Endothelial cell (in vitro differentiated cells): ENCODE data around the gene SIT1. TPM values are rescaled to one million over a fixed set of nuclear protein-coding genes. Genes with fewer than 3 reads are reported as not detected.

Source experiments
- DNase-seq: peaks from one replicate; pipeline ENCODE4 v3.0.0; 2021; ENCODE audit warnings: low spot score
- H3K27ac Mint-ChIP-seq: one replicate; pipeline ENCODE4 v1.8.0; 2021; ENCODE audit warnings: mixed read lengths, inconsistent platforms; ENCODE audit not compliant: unreplicated experiment
- H3K27me3 Mint-ChIP-seq: one replicate; pipeline ENCODE4 v1.8.0; 2021; ENCODE audit warnings: mild to moderate bottlenecking, moderate library complexity, mixed read lengths, inconsistent platforms; ENCODE audit not compliant: unreplicated experiment
- H3K36me3 Mint-ChIP-seq: one replicate; pipeline ENCODE4 v1.8.0; 2021; ENCODE audit warnings: mild to moderate bottlenecking, low read depth, mixed read lengths, inconsistent platforms; ENCODE audit not compliant: unreplicated experiment
- H3K4me1 Mint-ChIP-seq: one replicate; pipeline ENCODE4 v1.8.0; 2021; ENCODE audit warnings: mild to moderate bottlenecking, mixed read lengths, inconsistent platforms; ENCODE audit not compliant: unreplicated experiment
- H3K4me3 Mint-ChIP-seq: one replicate; pipeline ENCODE4 v1.8.0; 2021; ENCODE audit warnings: mild to moderate bottlenecking, mixed read lengths, inconsistent platforms; ENCODE audit not compliant: unreplicated experiment
- H3K9me3 Mint-ChIP-seq: one replicate; pipeline ENCODE4 v1.8.0; 2021; ENCODE audit warnings: mixed read lengths, inconsistent platforms; ENCODE audit not compliant: unreplicated experiment
- total RNA-seq: library from RNA; stranded (reverse); fragmentation: NEBNext Ultra II Directional; extraction: Animal tissue kit (Norgen Biotek cat#: 25700); gene quantifications from one replicate; pipeline ENCODE4 v1.2.1, GENCODE V29; 2021; ENCODE audit not compliant: unreplicated experiment
- TF ChIP-seq, protein P1 (sequence below): fragments of 200-600 bp; sonication (generic); IDR thresholded peaks from one replicate; pipeline ENCODE4 v1.5.0; 2021; ENCODE audit warnings: antibody characterized with exemption; ENCODE audit not compliant: unreplicated experiment

The SIT1 gene
- total RNA-seq, 1 donor from 2014 or later = not detected

DNA sequence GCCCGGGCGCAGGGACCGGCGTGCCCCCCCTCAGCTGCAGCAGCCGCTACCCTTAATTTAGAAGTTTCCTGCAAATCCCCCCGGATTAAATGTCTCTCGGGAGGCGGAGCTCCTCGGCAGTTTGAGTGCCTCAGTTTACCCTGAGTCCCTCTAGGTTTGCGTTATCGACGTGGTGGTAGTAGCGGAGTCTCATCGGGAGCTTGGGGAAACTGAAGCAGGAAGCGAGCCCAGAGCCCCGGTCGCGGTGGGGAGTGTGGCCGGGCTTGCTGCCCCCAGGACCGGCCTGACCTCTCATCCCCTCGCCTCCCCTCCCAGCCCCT lies 39.5 kb upstream of the SIT1 start:
- Mint-ChIP-seq H3K27ac (no peak overlapping the region), H3K27me3 (peaks cover 14% of the 10 kb centered on the region), H3K36me3 (peaks cover 14% of the 10 kb centered on the region), H3K4me3 (peak overlapping the region; percentile 87), H3K4me1 (peaks cover 26% of the 10 kb centered on the region), H3K9me3 (no peaks in the 10 kb centered on the region)
- TF ChIP-seq, protein P1, sequence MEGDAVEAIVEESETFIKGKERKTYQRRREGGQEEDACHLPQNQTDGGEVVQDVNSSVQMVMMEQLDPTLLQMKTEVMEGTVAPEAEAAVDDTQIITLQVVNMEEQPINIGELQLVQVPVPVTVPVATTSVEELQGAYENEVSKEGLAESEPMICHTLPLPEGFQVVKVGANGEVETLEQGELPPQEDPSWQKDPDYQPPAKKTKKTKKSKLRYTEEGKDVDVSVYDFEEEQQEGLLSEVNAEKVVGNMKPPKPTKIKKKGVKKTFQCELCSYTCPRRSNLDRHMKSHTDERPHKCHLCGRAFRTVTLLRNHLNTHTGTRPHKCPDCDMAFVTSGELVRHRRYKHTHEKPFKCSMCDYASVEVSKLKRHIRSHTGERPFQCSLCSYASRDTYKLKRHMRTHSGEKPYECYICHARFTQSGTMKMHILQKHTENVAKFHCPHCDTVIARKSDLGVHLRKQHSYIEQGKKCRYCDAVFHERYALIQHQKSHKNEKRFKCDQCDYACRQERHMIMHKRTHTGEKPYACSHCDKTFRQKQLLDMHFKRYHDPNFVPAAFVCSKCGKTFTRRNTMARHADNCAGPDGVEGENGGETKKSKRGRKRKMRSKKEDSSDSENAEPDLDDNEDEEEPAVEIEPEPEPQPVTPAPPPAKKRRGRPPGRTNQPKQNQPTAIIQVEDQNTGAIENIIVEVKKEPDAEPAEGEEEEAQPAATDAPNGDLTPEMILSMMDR = no peak
- DNase-seq = no peak

DNA sequence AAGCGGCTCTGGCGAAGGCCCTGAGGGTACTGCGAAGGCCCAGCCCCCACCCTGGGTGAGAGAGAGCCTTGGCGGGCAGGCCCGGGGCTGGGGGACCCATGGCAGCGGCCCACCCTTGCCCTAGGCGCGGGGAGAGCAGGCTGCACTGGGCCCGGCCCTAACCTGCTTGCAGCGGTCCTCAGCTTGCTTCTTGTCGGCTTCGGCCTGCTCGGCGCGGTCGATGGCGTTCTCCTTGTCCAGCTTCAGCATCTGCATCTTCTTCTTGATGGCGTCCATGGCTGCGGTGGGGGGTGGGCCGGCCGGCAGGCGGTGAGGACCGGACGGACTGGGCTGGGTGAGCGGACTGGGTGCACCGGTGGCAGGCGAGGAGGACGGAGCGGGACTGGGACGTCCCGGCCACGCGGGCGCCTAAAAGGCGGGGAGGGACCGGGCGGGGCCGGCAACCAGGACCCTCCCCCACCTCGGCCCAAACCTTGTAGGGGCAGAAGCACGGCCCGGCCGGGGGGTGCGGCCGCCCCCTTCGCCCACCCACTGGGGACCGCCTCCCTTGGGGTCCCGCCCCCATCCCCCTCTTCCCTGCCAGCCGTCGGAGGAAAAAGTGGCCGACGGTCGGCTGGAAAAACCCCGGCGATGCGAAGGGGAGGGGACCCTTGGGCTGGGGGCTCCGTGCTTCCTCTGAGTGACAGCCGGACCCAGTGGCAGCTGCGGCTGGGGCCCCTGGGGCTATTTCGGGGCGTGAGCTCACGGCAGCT lies 39.0 kb upstream of the SIT1 start, which contains the start of gene TPM2:
Gene TPM2 (minus strand): TSS at position 384 of the 752 bp plus-strand sequence. CDS start 108 bp downstream, at position 276.
- no peaks in the 10 kb centered on the region for H3K9me3 Mint-ChIP-seq
- peaks cover 14% of the 10 kb centered on the region for H3K36me3 Mint-ChIP-seq
- peaks cover 26% of the 10 kb centered on the region for H3K4me1 Mint-ChIP-seq
- H3K4me3 Mint-ChIP-seq = peak within 1 kb of the TSS; percentile 93
- DNase-seq = peak; percentile 76
- H3K27ac Mint-ChIP-seq = peak within 1 kb of the TSS; percentile 95
- H3K27me3 Mint-ChIP-seq = peaks cover 14% of the 10 kb centered on the region
- TF ChIP-seq, protein P1 = no peak

DNA sequence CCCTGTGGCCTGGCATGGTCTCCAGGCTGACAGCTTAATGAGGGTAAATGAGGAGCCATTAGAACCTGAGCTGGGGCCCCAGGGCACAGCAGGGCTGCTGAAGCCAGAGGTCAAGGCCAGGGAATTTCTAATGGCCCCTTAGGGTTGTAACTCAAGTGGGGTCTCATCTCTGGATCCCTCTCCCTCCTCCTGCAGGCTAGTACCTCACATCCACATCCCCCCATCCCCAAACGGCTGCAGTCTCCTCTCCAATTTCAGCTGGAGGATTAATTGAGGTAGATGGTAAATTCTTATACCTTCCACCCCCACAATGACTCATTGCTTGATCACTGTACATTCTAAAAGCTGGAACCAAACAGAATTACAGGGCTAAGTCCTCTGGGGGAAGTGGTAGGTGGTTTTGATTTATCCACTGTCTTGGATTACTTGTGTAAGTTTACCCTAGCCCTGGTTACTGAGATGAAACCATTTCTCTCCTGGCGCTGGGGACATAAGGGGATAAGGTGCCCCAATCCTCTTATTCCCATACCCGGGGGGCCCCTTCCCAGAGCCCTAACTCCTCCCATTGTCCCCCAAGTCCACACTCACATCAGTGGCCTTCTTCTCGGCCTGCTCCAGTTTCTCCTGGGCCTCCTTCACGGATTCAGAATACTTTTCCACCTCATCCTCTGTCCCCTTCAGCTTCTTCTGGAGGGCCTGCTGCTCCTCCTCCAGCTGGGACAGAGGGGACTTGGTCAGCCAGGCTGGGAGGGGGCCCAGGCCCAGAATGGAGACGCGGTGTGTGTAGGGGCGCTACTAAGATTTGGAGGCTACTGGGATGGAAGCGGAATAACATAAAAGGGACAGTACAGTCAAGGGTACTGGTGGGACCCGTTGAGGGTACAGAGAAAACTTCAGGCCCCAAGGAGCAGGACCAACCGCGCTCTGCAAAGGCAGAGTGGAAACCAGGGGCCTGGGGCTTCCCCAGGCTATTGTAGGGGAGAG lies 38.1 kb upstream of the SIT1 start:
- TF ChIP-seq, protein P1 = no peak
- Mint-ChIP-seq H3K9me3 (no peaks in the 10 kb centered on the region), H3K36me3 (peaks cover 20% of the 10 kb centered on the region), H3K4me3 (peak overlapping the region; percentile 93), H3K27ac (peak overlapping the region; percentile 74), H3K27me3 (peaks cover 14% of the 10 kb centered on the region), H3K4me1 (peaks cover 26% of the 10 kb centered on the region)
- DNase-seq = no peak

DNA sequence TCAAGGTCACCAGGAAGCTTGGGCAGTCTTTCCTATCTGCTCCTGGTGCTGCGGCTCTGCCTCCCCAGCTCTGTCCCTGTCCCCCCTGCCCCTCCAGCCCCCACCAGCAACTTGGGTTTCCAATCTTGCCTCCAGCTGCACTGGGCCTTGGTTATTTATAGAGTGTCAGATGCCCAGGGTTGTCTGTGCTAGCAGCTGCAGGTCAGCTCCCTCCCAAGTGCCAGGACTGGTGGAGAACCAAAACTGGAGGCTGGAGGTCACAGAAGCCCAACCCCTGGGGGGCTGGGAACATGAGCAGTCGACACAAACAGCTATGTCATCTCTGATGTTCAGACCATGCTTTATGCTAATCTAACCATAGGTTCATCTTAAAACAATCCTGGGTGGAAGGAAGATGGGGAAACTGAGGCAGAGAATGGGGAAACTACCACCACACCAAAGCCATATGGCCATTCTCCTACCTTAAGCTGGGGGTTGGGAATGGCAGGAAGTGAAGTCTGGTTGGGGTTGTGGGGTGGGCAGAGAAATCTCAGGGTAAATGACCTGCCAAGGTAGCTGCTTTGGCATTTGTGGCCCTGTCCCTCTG lies 37.3 kb upstream of the SIT1 start:
- TF ChIP-seq, protein P1 = no peak
- no peak overlapping the region for H3K27ac Mint-ChIP-seq
- H3K27me3 Mint-ChIP-seq = peaks cover 14% of the 10 kb centered on the region
- peaks cover 24% of the 10 kb centered on the region for H3K36me3 Mint-ChIP-seq
- peaks cover 29% of the 10 kb centered on the region for H3K4me1 Mint-ChIP-seq
- H3K9me3 Mint-ChIP-seq = no peaks in the 10 kb centered on the region
- peak overlapping the region; percentile 56 for H3K4me3 Mint-ChIP-seq
- no peak for DNase-seq
